ENCODE data around the gene LIN37.
"Not testable (repeated sequence)": the region's sequence is repeated elsewhere in the genome, so short reads cannot be mapped to it uniquely, and the experiment has no call there.

Gene LIN37

GRCh38 chr19:35753634-35754369 is 5.4 kb downstream of the LIN37 start:
- no peak for DNase-seq (ENCODE audit: low spot score)

DNA sequence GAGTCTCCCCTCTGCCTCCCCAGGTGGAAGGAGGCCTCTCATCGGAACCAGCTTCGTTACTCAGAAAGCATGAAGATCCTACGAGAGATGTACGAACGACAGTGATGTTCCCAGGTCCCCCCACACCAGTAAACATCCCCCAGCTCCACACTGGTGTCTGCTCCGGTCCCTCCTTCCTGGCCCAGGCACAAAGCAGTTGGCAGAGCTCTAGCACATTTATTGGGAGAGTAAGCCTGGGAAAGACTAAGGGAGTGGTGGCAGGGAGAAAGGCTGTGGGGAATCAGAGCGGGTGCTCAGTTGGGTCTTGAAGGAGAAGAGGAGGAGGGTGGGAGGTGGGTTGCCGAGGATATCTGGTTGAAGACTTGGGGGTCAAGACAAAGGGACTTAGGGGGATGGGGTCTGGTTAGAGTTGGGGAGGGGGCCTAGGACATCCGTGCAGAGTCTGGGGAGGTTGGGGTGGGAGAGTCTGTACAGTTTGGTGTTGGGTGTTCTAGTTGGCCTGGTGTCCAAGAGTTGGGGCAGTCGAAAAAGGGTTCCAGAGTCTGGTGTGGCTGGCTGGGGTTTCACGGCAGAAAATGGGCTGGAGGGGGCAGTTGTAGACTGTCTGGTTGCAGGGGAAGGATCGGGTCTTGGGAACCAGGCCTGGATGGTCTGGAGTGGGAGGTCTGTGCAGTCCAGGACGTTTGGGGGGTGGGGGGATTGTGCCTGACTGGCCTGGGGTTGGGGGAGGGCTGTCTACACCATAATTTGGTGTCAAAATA is 6.2 kb downstream of the LIN37 start:
- no peak for DNase-seq (ENCODE audit: low spot score)

GRCh38 chr19:35755131-35755549 is 6.8 kb downstream of the LIN37 start:
- DNase-seq (ENCODE audit: low spot score): no peak

DNA sequence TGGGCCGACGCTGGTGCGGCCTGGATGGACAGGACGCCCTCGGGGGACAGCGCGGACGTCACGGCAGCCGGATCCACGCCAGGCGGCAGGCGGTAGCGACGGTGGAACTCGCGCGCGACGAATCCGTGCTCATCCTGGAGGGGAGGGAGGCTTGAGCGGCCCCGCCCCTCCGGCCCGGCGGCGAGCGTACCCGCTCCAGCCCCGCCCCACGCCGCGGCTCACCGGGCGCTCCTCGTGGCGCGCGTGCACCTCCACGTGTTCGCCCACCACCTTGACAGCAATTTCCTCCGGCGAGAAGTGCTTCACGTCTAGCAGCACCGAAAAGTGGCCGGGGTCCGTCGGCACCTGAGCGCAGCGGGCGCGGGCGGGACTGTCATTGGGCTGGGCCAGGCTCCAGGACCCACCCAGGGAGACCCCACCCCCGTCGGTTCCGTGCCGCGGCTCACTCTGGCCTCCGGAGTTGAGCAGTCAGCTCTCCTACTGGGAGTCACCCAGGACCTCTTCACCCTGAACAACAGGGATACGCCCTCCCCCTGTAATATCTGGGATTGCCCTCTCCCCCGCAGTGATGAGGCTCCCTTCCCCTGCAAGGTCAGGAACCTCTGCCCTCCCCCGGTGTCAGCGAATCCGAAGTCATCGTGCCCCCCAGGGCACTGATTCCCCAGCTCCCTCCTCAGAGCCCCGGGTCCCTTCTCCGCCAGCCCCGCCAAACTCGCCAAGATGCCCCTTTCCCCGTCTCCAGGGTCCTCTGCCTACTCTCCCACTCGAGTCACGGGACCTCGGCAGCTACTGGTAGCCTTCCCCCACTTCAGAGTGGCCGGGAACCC is 7.4 kb downstream of the LIN37 start:
- DNase-seq (ENCODE audit: low spot score): no peak

- DNase-seq (ENCODE audit: low spot score): no peak
Observed at GRCh38 chr19:35756377-35757230, 8.2 kb downstream of the LIN37 start, which contains the start of gene HSPB6. Gene HSPB6 (minus strand): TSS chr19:35757029. CDS start chr19:35757008, 21 bp downstream.

DNA sequence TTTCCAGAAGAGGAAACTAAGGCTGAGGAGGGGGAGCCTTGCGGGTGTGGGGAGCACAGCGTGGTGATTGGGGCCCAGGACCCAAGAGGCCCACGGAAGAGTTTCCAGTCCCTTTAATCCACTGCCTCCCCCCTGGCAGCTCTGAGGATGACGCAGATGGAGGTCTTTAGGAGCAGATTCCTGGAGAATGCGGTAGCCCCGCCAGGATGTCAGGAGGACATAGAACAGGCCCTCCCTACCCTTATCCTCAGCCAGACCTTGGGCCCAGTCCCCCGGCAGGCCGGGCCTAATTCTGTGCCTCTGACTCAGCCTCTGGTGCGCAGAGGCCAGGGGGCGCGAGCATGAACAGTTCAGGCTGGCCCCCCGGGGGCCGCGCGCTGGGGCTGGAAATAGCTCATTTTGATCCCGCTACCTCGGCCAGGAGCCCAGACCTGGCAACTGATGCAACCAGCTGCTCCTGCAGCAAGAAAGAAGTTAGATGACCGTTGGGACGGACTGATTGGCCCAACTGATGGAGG is 8.9 kb downstream of the LIN37 start:
- DNase-seq (ENCODE audit: low spot score): peak; percentile 76

DNA sequence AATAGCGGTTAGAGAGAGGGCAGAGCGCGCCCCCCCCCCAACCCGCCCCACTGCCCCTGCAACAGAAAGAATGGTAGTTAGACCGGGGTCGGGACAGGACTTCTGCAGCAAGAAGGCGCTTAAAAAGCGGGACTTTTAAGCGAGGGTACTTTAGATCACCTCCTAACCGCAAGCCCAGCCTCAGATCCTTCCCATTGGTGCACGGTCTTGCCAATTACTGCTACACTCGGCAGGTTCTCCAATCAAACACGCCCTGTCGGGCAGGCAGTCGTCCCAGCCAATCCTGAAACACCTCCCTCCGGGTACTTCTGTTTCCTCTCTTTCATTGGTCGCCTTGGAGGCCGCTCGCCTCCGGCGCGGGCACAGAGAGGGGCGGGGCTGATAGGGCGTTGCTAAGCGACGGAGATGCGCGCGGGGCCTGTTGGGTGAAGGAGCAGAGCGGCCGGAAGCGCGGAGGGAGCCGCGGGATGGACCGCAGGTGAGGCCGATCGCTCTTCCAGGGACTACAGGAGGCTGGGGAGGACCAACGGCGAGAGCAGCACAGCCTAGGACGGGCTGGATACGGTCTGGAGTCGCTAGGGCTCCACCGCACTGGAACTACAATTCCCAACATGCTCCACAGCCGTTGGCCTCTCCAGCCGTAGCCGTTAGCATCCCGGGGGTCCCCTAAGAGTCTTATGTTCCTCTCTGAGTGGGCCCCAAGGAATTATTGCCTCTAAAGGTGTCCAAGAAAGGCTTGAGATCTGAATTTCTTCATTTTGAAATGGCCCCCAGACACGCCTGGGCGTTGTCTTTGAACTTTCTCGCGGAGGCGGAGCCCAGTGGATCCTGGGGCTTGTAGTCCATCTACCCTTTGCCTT is 9.6 kb downstream of the LIN37 start, which contains the start of gene PROSER3:
Gene PROSER3 (plus strand): TSS at position 428 of the 860 bp plus-strand sequence. CDS start 40 bp downstream, at position 468.
- DNase-seq (ENCODE audit: low spot score): peak; percentile 99

DNA sequence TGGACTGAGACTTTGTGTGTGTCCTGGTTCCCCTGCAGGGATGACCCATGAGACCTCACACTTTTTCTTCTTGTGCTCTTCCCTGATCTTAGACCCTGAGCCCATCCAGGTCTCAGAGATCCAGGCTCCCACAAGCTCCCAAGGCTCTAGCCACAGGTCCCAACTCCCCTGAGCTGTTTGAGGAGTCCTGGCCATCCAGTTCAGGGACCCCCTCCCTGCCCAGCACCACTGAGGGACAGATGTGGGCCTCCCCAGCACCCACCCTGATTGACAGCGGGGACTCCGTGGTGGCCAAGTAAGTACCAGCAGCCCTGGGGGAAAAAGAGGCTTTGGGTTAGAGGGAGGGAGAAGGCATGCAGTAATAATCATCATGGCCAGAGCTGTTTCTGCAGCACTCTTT is 11.3 kb downstream of the LIN37 start:
- no peak for DNase-seq (ENCODE audit: low spot score)

DNA sequence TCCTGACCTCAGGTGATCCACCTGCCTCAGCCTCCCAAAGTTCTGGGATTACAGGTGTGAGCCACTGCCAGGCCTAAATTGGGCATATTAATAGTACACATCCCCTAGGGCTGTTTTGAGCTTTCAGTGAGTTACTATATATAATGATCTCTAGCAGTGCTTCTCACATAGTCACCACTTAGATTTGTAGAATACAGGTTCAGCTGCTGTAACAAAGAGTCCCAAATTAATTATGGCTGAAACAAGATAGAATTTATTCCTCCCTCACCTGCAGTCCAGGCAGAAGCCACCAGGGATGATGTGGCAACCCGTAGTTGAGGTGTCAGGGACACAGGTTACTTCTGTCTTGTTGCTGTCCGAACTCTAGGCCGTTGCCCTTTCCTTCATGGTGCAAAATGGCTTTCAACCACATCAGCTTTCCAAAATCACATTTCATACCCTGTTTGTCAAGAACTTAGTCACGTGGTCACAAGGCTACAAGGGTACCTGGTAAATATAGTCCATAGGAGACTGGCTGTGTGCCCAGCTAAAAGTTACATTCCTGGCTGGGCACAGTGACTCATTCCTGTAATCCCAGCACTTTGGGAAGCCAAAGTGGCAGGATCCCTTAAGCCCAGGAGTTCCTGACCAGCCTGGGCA is 12.5 kb downstream of the LIN37 start:
- no peak for DNase-seq (ENCODE audit: low spot score)

- no peak for DNase-seq (ENCODE audit: low spot score)
Observed at GRCh38 chr19:35764432-35765315, 16.3 kb downstream of the LIN37 start.

GRCh38 chr19:35766571-35767104 is 18.3 kb downstream of the LIN37 start:
- peak; percentile 43 for DNase-seq (ENCODE audit: low spot score)

GRCh38 chr19:35767288-35768081 is 19.1 kb downstream of the LIN37 start:
- peak; percentile 77 for DNase-seq (ENCODE audit: low spot score)

- no peak for DNase-seq (ENCODE audit: low spot score)
Observed at GRCh38 chr19:35768082-35768421, 19.7 kb downstream of the LIN37 start.

- DNase-seq (ENCODE audit: low spot score): not testable (repeated sequence)
Observed at GRCh38 chr19:35772362-35772761, 24.0 kb downstream of the LIN37 start.

DNA sequence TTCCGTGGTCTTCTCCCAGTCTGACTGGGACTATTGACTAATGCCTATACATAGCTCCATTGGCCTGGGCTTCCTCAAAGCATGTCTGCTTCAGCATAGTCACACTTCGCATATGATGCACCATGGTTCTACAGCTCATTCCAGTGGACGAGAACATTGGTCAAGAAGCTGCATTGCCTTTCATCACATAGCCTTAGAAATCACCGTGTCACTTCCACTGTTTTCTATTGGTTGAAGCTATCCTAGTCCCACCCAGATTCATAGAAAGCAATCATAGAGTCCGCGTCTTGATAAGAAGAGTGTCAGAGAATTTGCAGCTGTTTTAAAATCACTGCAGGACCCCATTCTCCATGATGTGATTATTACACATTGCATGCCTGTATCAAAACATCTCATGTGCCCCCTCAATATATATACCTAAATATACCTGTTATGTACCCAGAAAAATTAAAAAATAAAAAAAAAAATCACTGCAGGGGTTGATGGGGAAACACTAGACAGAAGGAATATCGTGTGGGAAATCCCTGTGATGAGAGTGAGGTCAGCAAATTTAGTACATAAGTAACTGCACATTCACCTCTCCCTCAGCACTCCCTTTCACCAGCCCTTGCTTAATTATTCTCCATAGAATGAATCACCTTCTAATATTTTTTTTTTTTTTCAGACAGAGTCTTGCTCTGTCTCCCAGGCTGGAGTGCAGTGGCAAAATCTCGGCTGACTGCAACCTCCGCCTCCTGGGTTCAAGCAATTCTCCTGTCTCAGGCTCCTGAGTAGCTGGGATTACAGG is 24.8 kb downstream of the LIN37 start:
- DNase-seq (ENCODE audit: low spot score): no peak

DNA sequence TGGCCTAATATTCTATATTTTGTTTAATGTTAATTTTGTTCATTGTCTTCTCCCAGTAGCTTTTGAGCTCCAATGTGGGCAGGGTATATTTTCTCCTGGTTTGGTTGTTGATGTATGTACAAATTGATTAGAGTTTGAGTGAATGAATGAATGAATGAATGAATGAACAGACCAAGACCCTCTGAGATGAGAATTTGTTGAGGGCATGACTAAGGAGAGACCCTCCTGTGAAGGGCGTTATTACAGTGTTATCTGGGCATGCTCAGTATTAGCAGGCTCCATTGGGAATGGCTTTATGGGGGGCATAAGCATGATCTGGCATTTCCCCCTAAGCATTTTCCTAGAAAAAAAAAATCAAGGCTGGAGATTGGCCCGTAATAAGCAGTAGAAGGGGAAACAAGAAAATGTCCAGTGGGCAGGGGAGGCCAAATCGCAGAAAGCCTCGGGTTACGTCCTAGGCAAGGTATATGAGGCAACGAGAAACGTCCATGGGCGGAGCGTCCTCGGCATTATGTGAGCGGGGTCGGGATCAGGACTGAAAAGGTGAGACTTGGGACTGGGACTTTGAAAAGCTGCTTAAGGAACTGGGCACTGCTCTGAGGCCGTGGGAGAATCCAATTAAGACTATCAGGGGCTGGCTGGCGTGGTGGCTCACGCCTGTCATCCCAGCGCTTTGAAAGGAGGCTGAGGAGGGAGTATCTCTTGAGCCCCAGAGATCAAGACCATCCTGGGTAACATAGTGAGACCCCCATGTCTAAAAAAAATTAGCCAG is 26.1 kb downstream of the LIN37 start:
- DNase-seq (ENCODE audit: low spot score): peak; percentile 49

Data from ecto neural progenitor cell (in vitro differentiated cells).